H1 (cell line): ENCODE results near the gene GNAI2.

Experiments
- CTCF ChIP-seq, 3 experiments: IDR thresholded peaks; 1 replicate in 2 of 3; 2 replicates in 1 of 3; pipeline versions ENCODE4 v1.5.1 to v1.6.1; 2011; ENCODE audit warnings: low read length in 3 of 3, mild to moderate bottlenecking in 3 of 3, inconsistent platforms in 2 of 3, low read depth in 1 of 3, moderate library complexity in 1 of 3; ENCODE audit not compliant: insufficient read depth in 1 of 3; ENCODE audit errors: control extremely low read depth in 1 of 3
- POLR2AphosphoS5 ChIP-seq: IDR thresholded peaks from 2 replicates; pipeline ENCODE4 v1.6.1; 2011; ENCODE audit warnings: low read depth, low read length

- TF ChIP-seq CTCF (IDR thresholded peaks at IDR 0.05; ENCODE audit: control extremely low read depth in 1 of 3, insufficient read depth in 1 of 3, low read depth in 1 of 3, low read length in 3 of 3) (peak in 2 of 3 experiments; percentile 98 to 99; a peak in 3 of 4 replicates), POLR2AphosphoS5 (no peak)
These were observed 37.1 kb downstream of the GNAI2 start for GRCh38 chr3:50272911-50273688.
